Measurements from ENCODE around the gene SIAE.
"Not testable (repeated sequence)": the region's sequence is repeated elsewhere in the genome, so short reads cannot be mapped to it uniquely, and the experiment has no call there.

The SIAE gene

GRCh38 chr11:124618863-124619262 lies 54.7 kb downstream of the SIAE start:
- DNase-seq = no peak

GRCh38 chr11:124612567-124613246 lies 60.8 kb downstream of the SIAE start:
- no peak for DNase-seq

GRCh38 chr11:124612045-124612444 lies 61.5 kb downstream of the SIAE start:
- no peak for DNase-seq

- DNase-seq = no peak
Observed at GRCh38 chr11:124611064-124611463, 62.5 kb downstream of the SIAE start, which contains the start of gene PANX3. Gene PANX3, plus strand, starts transcription at chr11:124611428. Its CDS starts 129 bp downstream, at chr11:124611557.

GRCh38 chr11:124610295-124610694 lies 63.2 kb downstream of the SIAE start:
- no peak for DNase-seq

- DNase-seq = no peak
Observed at GRCh38 chr11:124608147-124608546, 65.4 kb downstream of the SIAE start.

- DNase-seq = no peak
Observed at GRCh38 chr11:124605719-124606118, 67.8 kb downstream of the SIAE start.

GRCh38 chr11:124602723-124603122 lies 70.8 kb downstream of the SIAE start:
- not testable (repeated sequence) for DNase-seq

GRCh38 chr11:124602193-124602592 lies 71.3 kb downstream of the SIAE start:
- no peak for DNase-seq

- no peak for DNase-seq
Observed at GRCh38 chr11:124600621-124601320, 72.8 kb downstream of the SIAE start.

GRCh38 chr11:124597626-124598025 lies 75.9 kb downstream of the SIAE start:
- no peak for DNase-seq

- no peak for DNase-seq
Observed at GRCh38 chr11:124595302-124595701, 78.2 kb downstream of the SIAE start.

- DNase-seq = no peak
Observed at GRCh38 chr11:124592627-124593026, 80.9 kb downstream of the SIAE start.

GRCh38 chr11:124591430-124591829 lies 82.1 kb downstream of the SIAE start:
- DNase-seq = no peak

GRCh38 chr11:124586238-124586860 lies 87.2 kb downstream of the SIAE start:
- no peak for DNase-seq

- no peak for DNase-seq
Observed at GRCh38 chr11:124584681-124585372, 88.7 kb downstream of the SIAE start.

GRCh38 chr11:124583781-124584180 lies 89.8 kb downstream of the SIAE start:
- no peak for DNase-seq
